ENCODE measurements around the gene PROK2. TPM values are rescaled to one million over a fixed set of nuclear protein-coding genes. Genes with fewer than 3 reads are reported as not detected.

PROK2 gene
- total RNA-seq, 4 donors from 2014 or later, result 0.29 to 2.0 (median 0.71) TPM; not detected in 1

- H3K27ac ChIP-seq (replicated peaks in 1 of 4), result no peak overlapping the region
- no peak for TF ChIP-seq POLR2A (IDR thresholded peaks at IDR 0.05; ENCODE audit: low read depth)
- TF ChIP-seq EP300 (IDR thresholded peaks at IDR 0.05), result no peak
- no peak for TF ChIP-seq CTCF (IDR thresholded peaks at IDR 0.05)
- no peak for TF ChIP-seq POLR2AphosphoS5 (IDR thresholded peaks at IDR 0.05)
- 81% methylated on average over 6 of the region's 6 CpGs for WGBS
- H3K4me3 ChIP-seq, result no peak overlapping the region
- H3K9me3 ChIP-seq, result no peaks in the 10 kb centered on the region
- peaks cover 0 to 12% (median 7%) of the 10 kb centered on the region in 4 donors for H3K4me1 ChIP-seq
- intact Hi-C loops (cut with DNase I), result no loop called here
- DNase-seq (ENCODE audit: extremely low spot score), result peak; percentile 62
- no peaks in the 10 kb centered on the region for H3K27me3 ChIP-seq
- H3K36me3 ChIP-seq, result no peaks in the 10 kb centered on the region
These were observed 24.5 kb upstream of the PROK2 start for GRCh38 chr3:71809321-71810026.

GRCh38 chr3:71806736-71807135 is 21.8 kb upstream of the PROK2 start:
- Histone ChIP-seq H3K27me3 (peaks cover 0 to 10% (median 0%) of the 10 kb centered on the region in 4 donors), H3K27ac (replicated peaks in 1 of 4) (no peak overlapping the region), H3K36me3 (no peaks in the 10 kb centered on the region), H3K4me3 (no peak overlapping the region), H3K9me3 (no peaks in the 10 kb centered on the region), H3K4me1 (peaks cover 0 to 3% (median under 1%) of the 10 kb centered on the region in 4 donors)
- intact Hi-C loops (cut with DNase I), result no loop called here
- DNase-seq (ENCODE audit: extremely low spot score), result peak; percentile 19
- TF ChIP-seq POLR2AphosphoS5 (IDR thresholded peaks at IDR 0.05), result no peak
- no peak for TF ChIP-seq CTCF (IDR thresholded peaks at IDR 0.05)
- 69% methylated on average over 3 of the region's 3 CpGs for WGBS

GRCh38 chr3:71805691-71806090 is 20.7 kb upstream of the PROK2 start:
- TF ChIP-seq POLR2A (IDR thresholded peaks at IDR 0.05; ENCODE audit: low read depth) (no peak), POLR2AphosphoS5 (IDR thresholded peaks at IDR 0.05) (no peak)
- Histone ChIP-seq H3K4me1 (no peaks in the 10 kb centered on the region), H3K27ac (replicated peaks in 1 of 4) (no peak overlapping the region), H3K27me3 (peaks cover 0 to 19% (median 0%) of the 10 kb centered on the region in 4 donors), H3K36me3 (no peaks in the 10 kb centered on the region), H3K9me3 (no peaks in the 10 kb centered on the region), H3K4me3 (no peak overlapping the region)
- intact Hi-C loops (cut with DNase I), result no loop called here
- peak; percentile 53 for DNase-seq (ENCODE audit: extremely low spot score)
- 87% methylated on average over 2 of the region's 2 CpGs for WGBS

GRCh38 chr3:71805199-71805598 is 20.3 kb upstream of the PROK2 start:
- no peak for TF ChIP-seq EP300 (IDR thresholded peaks at IDR 0.05)
- TF ChIP-seq POLR2A (IDR thresholded peaks at IDR 0.05; ENCODE audit: low read depth), result no peak
- no peak for TF ChIP-seq POLR2AphosphoS5 (IDR thresholded peaks at IDR 0.05)
- no peak for TF ChIP-seq CTCF (IDR thresholded peaks at IDR 0.05)
- Histone ChIP-seq H3K9me3 (no peaks in the 10 kb centered on the region), H3K4me1 (no peaks in the 10 kb centered on the region), H3K36me3 (no peaks in the 10 kb centered on the region), H3K27ac (replicated peaks in 1 of 4) (no peak overlapping the region), H3K27me3 (peaks cover 0 to 21% (median 0%) of the 10 kb centered on the region in 4 donors), H3K4me3 (no peak overlapping the region)
- peak; percentile 60 for DNase-seq (ENCODE audit: extremely low spot score)
- intact Hi-C loops (cut with DNase I), result no loop called here
- WGBS, result 100% methylated on average over 2 of the region's 3 CpGs

- Histone ChIP-seq H3K27me3 (peaks cover 0 to 21% (median 0%) of the 10 kb centered on the region in 4 donors), H3K27ac (replicated peaks in 1 of 4) (no peak overlapping the region), H3K4me1 (no peaks in the 10 kb centered on the region), H3K9me3 (no peaks in the 10 kb centered on the region), H3K36me3 (no peaks in the 10 kb centered on the region), H3K4me3 (no peak overlapping the region)
- DNase-seq (ENCODE audit: extremely low spot score), result peak; percentile 34
- no peak for TF ChIP-seq POLR2A (IDR thresholded peaks at IDR 0.05; ENCODE audit: low read depth)
- no peak for TF ChIP-seq POLR2AphosphoS5 (IDR thresholded peaks at IDR 0.05)
- TF ChIP-seq CTCF (IDR thresholded peaks at IDR 0.05), result no peak
- TF ChIP-seq EP300 (IDR thresholded peaks at IDR 0.05), result no peak
- intact Hi-C loops (cut with DNase I), result no loop called here
- 96% methylated on average over 3 of the region's 3 CpGs for WGBS
These were observed 18.3 kb upstream of the PROK2 start for GRCh38 chr3:71803248-71803647.
